ENCODE results near the gene OR7C1. TPM values are rescaled to one million over a fixed set of nuclear protein-coding genes. Genes with fewer than 3 reads are reported as not detected.

The OR7C1 gene
- total RNA-seq, 1 donor from 2014 or later, result 0.18 TPM

- DNase-seq (no peak), ATAC-seq (no peak)
- Histone ChIP-seq H3K9me3 (no peaks in the 10 kb centered on the region), H3K36me3 (no peaks in the 10 kb centered on the region), H3K4me3 (no peak overlapping the region), H3K27ac (no peak overlapping the region), H3K27me3 (ENCODE audit: low read depth) (peaks cover 7% of the 10 kb centered on the region), H3K4me1 (no peaks in the 10 kb centered on the region)
- no peak for TF ChIP-seq CTCF (IDR thresholded peaks at IDR 0.05)
- intact Hi-C loops (cut with DNase I), result no loop called here
Observed at GRCh38 chr19:14843169-14843568, 8.2 kb upstream of the OR7C1 start.

- no peaks in the 10 kb centered on the region for H3K4me1 ChIP-seq
- no peak for TF ChIP-seq CTCF (IDR thresholded peaks at IDR 0.05)
- intact Hi-C loops (cut with DNase I), result no loop called here
- no peaks in the 10 kb centered on the region for H3K9me3 ChIP-seq
- no peak for ATAC-seq
- no peaks in the 10 kb centered on the region for H3K36me3 ChIP-seq
- H3K27me3 ChIP-seq (ENCODE audit: low read depth), result peaks cover under 1% of the 10 kb centered on the region
- no peak overlapping the region for H3K4me3 ChIP-seq
- H3K27ac ChIP-seq, result no peak overlapping the region
- DNase-seq, result no peak
Observed at GRCh38 chr19:14840206-14840605, 5.2 kb upstream of the OR7C1 start.

DNA sequence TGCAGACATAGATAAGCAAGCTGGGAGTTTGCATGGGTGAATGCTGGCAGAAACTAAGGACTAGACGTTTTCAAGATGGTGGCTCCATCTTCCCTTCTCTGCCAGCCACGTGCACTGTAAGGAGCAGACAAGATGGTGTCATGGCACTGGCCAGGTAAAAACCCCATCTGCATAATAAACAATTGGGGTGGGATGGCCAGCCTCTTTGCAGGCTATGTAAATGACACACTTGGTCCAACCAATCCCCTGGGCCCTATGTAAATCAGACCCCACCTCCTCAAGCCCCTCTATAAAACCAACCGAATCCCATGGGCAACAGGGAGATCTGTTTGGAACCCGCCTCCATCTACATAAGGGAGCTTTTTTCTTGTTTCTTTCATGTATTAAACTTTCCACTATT lies 2.4 kb upstream of the OR7C1 start:
- DNase-seq (no peak), ATAC-seq (no peak)
- Histone ChIP-seq H3K4me1 (no peaks in the 10 kb centered on the region), H3K9me3 (no peaks in the 10 kb centered on the region), H3K27me3 (ENCODE audit: low read depth) (no peaks in the 10 kb centered on the region), H3K4me3 (no peak overlapping the region), H3K36me3 (no peaks in the 10 kb centered on the region), H3K27ac (no peak overlapping the region)
- intact Hi-C loops (cut with DNase I), result no loop called here
- TF ChIP-seq CTCF (IDR thresholded peaks at IDR 0.05), result no peak

DNA sequence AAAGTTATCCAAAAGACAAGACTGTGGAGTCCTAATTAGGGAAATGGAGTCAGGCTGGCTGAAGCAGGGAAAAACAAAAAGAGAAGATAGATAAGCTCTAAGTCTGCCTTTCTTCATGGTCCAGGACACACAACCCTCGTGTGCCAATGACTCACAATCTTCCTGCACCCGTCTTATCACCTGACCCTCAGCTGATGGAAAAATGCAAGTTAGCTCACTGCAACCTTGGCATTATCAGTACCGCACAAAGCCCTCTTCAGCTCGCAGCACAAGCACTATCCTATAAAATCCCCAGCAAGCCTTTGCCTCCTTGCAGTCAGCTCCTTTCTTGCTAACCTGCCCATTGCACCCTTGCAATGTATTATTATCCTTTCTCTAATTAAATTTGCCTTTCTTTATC lies 4.3 kb downstream of the OR7C1 start:
- H3K27ac ChIP-seq, result no peak overlapping the region
- no peak for TF ChIP-seq CTCF (IDR thresholded peaks at IDR 0.05)
- H3K36me3 ChIP-seq, result no peaks in the 10 kb centered on the region
- H3K27me3 ChIP-seq (ENCODE audit: low read depth), result peaks cover under 1% of the 10 kb centered on the region
- no peaks in the 10 kb centered on the region for H3K9me3 ChIP-seq
- no peak overlapping the region for H3K4me3 ChIP-seq
- DNase-seq, result no peak
- intact Hi-C loops (cut with DNase I), result no loop called here
- H3K4me1 ChIP-seq, result no peaks in the 10 kb centered on the region
- ATAC-seq, result no peak

- no peak for TF ChIP-seq CTCF (IDR thresholded peaks at IDR 0.05)
- intact Hi-C loops (cut with DNase I), result no loop called here
- peaks cover 14% of the 10 kb centered on the region for H3K27me3 ChIP-seq (ENCODE audit: low read depth)
- no peaks in the 10 kb centered on the region for H3K4me1 ChIP-seq
- no peaks in the 10 kb centered on the region for H3K9me3 ChIP-seq
- no peaks in the 10 kb centered on the region for H3K36me3 ChIP-seq
- ATAC-seq (no peak), DNase-seq (no peak)
- no peak overlapping the region for H3K4me3 ChIP-seq
- no peak overlapping the region for H3K27ac ChIP-seq
Observed at GRCh38 chr19:14826006-14826405, 9.0 kb downstream of the OR7C1 start.

- Histone ChIP-seq H3K4me1 (no peaks in the 10 kb centered on the region), H3K9me3 (no peaks in the 10 kb centered on the region), H3K27me3 (ENCODE audit: low read depth) (peaks cover 14% of the 10 kb centered on the region), H3K27ac (no peak overlapping the region), H3K4me3 (no peak overlapping the region), H3K36me3 (no peaks in the 10 kb centered on the region)
- intact Hi-C loops (cut with DNase I), result no loop called here
- TF ChIP-seq CTCF (IDR thresholded peaks at IDR 0.05), result no peak
- no peak for ATAC-seq
- no peak for DNase-seq
Observed at GRCh38 chr19:14821937-14822336, 13.0 kb downstream of the OR7C1 start.
